Panc1 (cell line): ENCODE results near the gene SIGLEC5. TPM values are rescaled to one million over a fixed set of nuclear protein-coding genes. Genes with fewer than 3 reads are reported as not detected.

Source experiments
- ATAC-seq: fragments of 200-7000 bp; cut with Tn5 transposase; 2 replicates; pipeline ENCODE4 v1.9.1; 2020; ENCODE audit warnings: mild to moderate bottlenecking, moderate library complexity
- BruUV-seq: library from RNA; stranded (reverse); fragments of 400-500 nt; replicated peaks from 2 replicates; lab custom pipeline; 2021; lab: Mats Ljungman, UMichigan
- CTCF ChIA-PET: fragments of 300-600 bp; sonication (Branson Sonifier 250); formaldehyde crosslinking; loops from one replicate; lab custom pipeline; 2022; ENCODE audit warnings: antibody characterized with exemption; lab: Charles Lee
- POLR2A ChIA-PET: fragments of 300-600 bp; sonication (Branson Sonifier 250); formaldehyde crosslinking; loops from one replicate; lab custom pipeline; 2022; ENCODE audit warnings: antibody characterized with exemption; lab: Charles Lee
- DNase-seq: peaks from one replicate; pipeline ENCODE4 v3.0.0-alpha.2; 2010; ENCODE audit warnings: low read depth, low spot score
- H3K27ac ChIP-seq: 2 replicates; pipeline ENCODE4 v1.5.1; 2011; ENCODE audit warnings: mild to moderate bottlenecking, low read length, inconsistent platforms
- H3K27me3 ChIP-seq: fragments of 200-500 bp; sonication (Bioruptor generic); 2 replicates; pipeline ENCODE4 v1.6.0; 2014; ENCODE audit warnings: low read length, inconsistent platforms; ENCODE audit not compliant: control insufficient read depth, insufficient read depth
- H3K36me3 ChIP-seq: fragments of 200-500 bp; sonication (Bioruptor generic); 2 replicates; pipeline ENCODE4 v1.5.1; 2014; ENCODE audit warnings: inconsistent platforms, mild to moderate bottlenecking, low read length, moderate library complexity; ENCODE audit not compliant: control insufficient read depth, insufficient read depth
- H3K4me1 ChIP-seq: 2 replicates; pipeline ENCODE4 v1.5.1; 2011; ENCODE audit warnings: inconsistent platforms, mild to moderate bottlenecking, low read length, moderate library complexity; ENCODE audit not compliant: control insufficient read depth, insufficient read depth
- H3K4me3 ChIP-seq, 2 experiments: 2 replicates each; pipeline ENCODE4 v1.5.1; 2011 to 2012; ENCODE audit warnings: low read depth in 2 of 2, low read length in 2 of 2, mild to moderate bottlenecking in 2 of 2, inconsistent platforms in 1 of 2, moderate library complexity in 1 of 2
- H3K9me3 ChIP-seq: fragments of 200-500 bp; sonication (Bioruptor generic); 2 replicates; pipeline ENCODE4 v1.5.1; 2014; ENCODE audit warnings: low read depth, mild to moderate bottlenecking, inconsistent platforms, low read length, moderate library complexity; ENCODE audit not compliant: control insufficient read depth, insufficient read depth
- POLR2AphosphoS5 ChIP-seq: IDR thresholded peaks from 2 replicates; pipeline ENCODE4 v1.6.1; 2012; ENCODE audit warnings: mild to moderate bottlenecking, low read depth, low read length, moderate library complexity
- SIN3A ChIP-seq: IDR thresholded peaks from 2 replicates; pipeline ENCODE4 v1.6.1; 2012; ENCODE audit warnings: low read depth, mild to moderate bottlenecking, low read length, moderate library complexity, borderline replicate concordance; ENCODE audit not compliant: insufficient read depth
- TCF7L2 ChIP-seq: IDR thresholded peaks from 2 replicates; pipeline ENCODE4 v1.6.1; 2011; ENCODE audit warnings: mild to moderate bottlenecking, low read depth, low read length, inconsistent platforms
- in situ Hi-C: cut with HindIII; loops from 2 replicates; pipeline ENCODE4 v1.10.0; 2016; ENCODE audit warnings: low sequenced_read_pairs, low pct_unique_long_range_greater_than_20kb
- intact Hi-C: fragments of 100-400 bp; cut with micrococcal nuclease; formaldehyde crosslinking; loops from one replicate; pipeline ENCODE4 v1.10.0; 2022; ENCODE audit not compliant: unreplicated experiment
- total RNA-seq: library from RNA; stranded (reverse); gene quantifications from one replicate; pipeline ENCODE4 v1.2.1, GENCODE V29; 2021; ENCODE audit not compliant: unreplicated experiment
- TF ChIP-seq, protein P1 (sequence below), 2 experiments: IDR thresholded peaks; 2 replicates each; pipeline ENCODE4 v1.6.1; 2011 to 2012; ENCODE audit warnings: low read depth in 2 of 2, control low read depth in 1 of 2, low read length in 1 of 2, mild to moderate bottlenecking in 1 of 2, moderate library complexity in 1 of 2; ENCODE audit not compliant: insufficient read depth in 1 of 2
- TF ChIP-seq, protein P2 (sequence below): fragments of 450-650 bp; IDR thresholded peaks from 2 replicates; pipeline ENCODE4 v1.5.1; 2017; ENCODE audit warnings: mild to moderate bottlenecking

SIGLEC5 gene
- total RNA-seq, 1 experiment from 2014 or later, result not detected

DNA sequence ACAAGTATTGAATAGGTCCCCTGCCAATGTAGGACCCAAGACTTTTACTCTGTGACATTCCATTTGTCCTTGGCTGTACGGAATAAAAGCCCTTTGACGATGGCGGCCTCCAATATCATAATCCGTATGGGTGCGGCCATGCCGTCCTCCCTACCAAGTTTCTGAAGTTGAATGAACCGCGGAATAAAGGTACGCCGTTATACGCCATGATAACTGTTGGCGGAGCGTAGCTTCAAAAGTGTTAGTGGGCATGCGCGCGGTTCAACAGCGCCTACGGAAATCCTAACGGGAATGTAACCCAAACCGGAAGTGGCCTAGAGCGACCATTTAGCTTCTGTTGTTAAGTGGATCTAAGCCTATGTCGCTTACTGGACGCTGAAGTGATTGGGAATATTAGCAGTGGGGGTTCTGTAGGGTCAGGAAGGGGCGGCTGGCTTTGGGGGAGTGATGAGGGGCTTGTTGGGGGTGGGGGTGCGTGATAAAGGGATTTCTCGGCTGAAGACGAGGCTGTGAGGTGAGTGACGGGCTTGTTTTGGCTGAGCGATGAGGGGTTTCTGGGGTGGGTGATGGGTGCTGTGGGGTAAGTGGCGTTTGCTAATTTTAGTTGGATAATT lies 59.1 kb downstream of the SIGLEC5 start, which contains the start of gene ZNF175:
TSS of gene ZNF175 (plus strand) at position 322 of the 614 bp plus-strand sequence. CDS start 2,047 bp downstream, outside the sequence.
- TF ChIP-seq SIN3A, result no peak
- TF ChIP-seq TCF7L2, result peak; percentile 73
- TF ChIP-seq POLR2AphosphoS5, result peak; percentile 68
- TF ChIP-seq, protein P1, sequence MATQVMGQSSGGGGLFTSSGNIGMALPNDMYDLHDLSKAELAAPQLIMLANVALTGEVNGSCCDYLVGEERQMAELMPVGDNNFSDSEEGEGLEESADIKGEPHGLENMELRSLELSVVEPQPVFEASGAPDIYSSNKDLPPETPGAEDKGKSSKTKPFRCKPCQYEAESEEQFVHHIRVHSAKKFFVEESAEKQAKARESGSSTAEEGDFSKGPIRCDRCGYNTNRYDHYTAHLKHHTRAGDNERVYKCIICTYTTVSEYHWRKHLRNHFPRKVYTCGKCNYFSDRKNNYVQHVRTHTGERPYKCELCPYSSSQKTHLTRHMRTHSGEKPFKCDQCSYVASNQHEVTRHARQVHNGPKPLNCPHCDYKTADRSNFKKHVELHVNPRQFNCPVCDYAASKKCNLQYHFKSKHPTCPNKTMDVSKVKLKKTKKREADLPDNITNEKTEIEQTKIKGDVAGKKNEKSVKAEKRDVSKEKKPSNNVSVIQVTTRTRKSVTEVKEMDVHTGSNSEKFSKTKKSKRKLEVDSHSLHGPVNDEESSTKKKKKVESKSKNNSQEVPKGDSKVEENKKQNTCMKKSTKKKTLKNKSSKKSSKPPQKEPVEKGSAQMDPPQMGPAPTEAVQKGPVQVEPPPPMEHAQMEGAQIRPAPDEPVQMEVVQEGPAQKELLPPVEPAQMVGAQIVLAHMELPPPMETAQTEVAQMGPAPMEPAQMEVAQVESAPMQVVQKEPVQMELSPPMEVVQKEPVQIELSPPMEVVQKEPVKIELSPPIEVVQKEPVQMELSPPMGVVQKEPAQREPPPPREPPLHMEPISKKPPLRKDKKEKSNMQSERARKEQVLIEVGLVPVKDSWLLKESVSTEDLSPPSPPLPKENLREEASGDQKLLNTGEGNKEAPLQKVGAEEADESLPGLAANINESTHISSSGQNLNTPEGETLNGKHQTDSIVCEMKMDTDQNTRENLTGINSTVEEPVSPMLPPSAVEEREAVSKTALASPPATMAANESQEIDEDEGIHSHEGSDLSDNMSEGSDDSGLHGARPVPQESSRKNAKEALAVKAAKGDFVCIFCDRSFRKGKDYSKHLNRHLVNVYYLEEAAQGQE (IDR thresholded peaks at IDR 0.05; ENCODE audit: insufficient read depth in 1 of 2, low read depth in 2 of 2, low read length in 1 of 2), result no peak
- ATAC-seq, result peak; percentile 99
- CTCF ChIA-PET, result interaction anchor here (0.6 to 0.7 kb wide), 2 partner anchors 118 to 279 kb away, joined by 8 to 11 read pairs; no protein-coding TSS in a partner anchor
- no TSS peak for BruUV-seq
- POLR2A ChIA-PET, result interaction anchor here (0.7 kb wide), 1 partner anchor 75 kb away, joined by 15 read pairs; no protein-coding TSS in a partner anchor
- Histone ChIP-seq H3K4me3 (peak within 1 kb of the TSS; percentile 71 to 86), H3K4me1 (no peaks in the 10 kb centered on the region), H3K36me3 (peaks cover 3% of the 10 kb centered on the region), H3K9me3 (no peaks in the 10 kb centered on the region), H3K27ac (peak within 1 kb of the TSS; percentile 81), H3K27me3 (peaks cover 7% of the 10 kb centered on the region)
- in situ Hi-C loops (no loop called here), intact Hi-C loops (no loop called here)
- peak; percentile 91 for DNase-seq

- in situ Hi-C loops, result no loop called here
- Histone ChIP-seq H3K4me1 (no peaks in the 10 kb centered on the region), H3K36me3 (peaks cover 3% of the 10 kb centered on the region; the same call in 1 of the 2 replicates), H3K4me3 (no peak overlapping the region), H3K27ac (no peak overlapping the region), H3K27me3 (peaks cover 9% of the 10 kb centered on the region), H3K9me3 (no peaks in the 10 kb centered on the region)
- BruUV-seq, result no TSS peak
- DNase-seq, result no peak
- ChIA-PET CTCF (no interaction called here), POLR2A (no interaction called here)
- TF ChIP-seq, protein P1 (IDR thresholded peaks at IDR 0.05; ENCODE audit: insufficient read depth in 1 of 2, low read depth in 2 of 2, low read length in 1 of 2), result no peak
- TF ChIP-seq SIN3A (no peak), POLR2AphosphoS5 (no peak), TCF7L2 (no peak)
- TF ChIP-seq, protein P2, sequence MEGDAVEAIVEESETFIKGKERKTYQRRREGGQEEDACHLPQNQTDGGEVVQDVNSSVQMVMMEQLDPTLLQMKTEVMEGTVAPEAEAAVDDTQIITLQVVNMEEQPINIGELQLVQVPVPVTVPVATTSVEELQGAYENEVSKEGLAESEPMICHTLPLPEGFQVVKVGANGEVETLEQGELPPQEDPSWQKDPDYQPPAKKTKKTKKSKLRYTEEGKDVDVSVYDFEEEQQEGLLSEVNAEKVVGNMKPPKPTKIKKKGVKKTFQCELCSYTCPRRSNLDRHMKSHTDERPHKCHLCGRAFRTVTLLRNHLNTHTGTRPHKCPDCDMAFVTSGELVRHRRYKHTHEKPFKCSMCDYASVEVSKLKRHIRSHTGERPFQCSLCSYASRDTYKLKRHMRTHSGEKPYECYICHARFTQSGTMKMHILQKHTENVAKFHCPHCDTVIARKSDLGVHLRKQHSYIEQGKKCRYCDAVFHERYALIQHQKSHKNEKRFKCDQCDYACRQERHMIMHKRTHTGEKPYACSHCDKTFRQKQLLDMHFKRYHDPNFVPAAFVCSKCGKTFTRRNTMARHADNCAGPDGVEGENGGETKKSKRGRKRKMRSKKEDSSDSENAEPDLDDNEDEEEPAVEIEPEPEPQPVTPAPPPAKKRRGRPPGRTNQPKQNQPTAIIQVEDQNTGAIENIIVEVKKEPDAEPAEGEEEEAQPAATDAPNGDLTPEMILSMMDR, result no peak
- intact Hi-C loops, result no loop called here
- no peak for ATAC-seq
These were observed 61.7 kb downstream of the SIGLEC5 start for GRCh38 chr19:51568456-51568855.
